ENCODE data around the gene CD247. TPM values are rescaled to one million over a fixed set of nuclear protein-coding genes. Genes with fewer than 3 reads are reported as not detected.

CD247 gene
- total and polyA plus RNA-seq, 2 of the 13 experiments (the other 11 are each of a cell fraction or from before 2014, with no cell fraction given): 0.20 TPM; not detected in 1

- no peak for TF ChIP-seq ZNF709 (CRISPR knock-in tag; IDR thresholded peaks at IDR 0.05)
Measured at GRCh38 chr1:167433884-167434283, 84.4 kb downstream of the CD247 start (continued).

DNA sequence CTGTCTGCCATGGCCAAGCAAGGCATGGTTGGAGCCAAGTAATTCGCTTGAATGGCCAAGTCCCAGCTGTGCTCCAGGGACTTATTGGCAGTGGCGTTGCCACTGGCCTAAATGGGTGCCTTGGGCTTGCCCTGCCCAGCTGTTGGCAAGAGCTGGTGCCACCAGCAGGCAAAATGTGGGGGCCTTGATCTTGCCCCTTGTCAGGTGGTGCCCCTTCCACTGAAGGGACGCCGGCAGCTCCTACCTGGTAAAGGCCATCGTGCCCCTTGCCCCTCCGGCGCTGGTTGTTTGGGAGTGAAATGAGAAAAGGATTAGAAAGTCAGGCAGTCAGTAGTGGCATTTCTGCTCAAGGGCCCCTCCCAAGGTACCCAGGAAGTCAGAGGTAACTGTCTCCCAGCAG lies 85.5 kb downstream of the CD247 start:
- Histone ChIP-seq H3K36me3 (replicated peaks in 1 of 2; ENCODE audit: control insufficient read depth in 1 of 2, insufficient read depth in 2 of 2, low read length in 2 of 2) (no peaks in the 10 kb centered on the region), H3K9ac (ENCODE audit: insufficient read depth, low read depth, low read length) (no peak overlapping the region), H3K27me3 (ENCODE audit: control insufficient read depth in 1 of 2, insufficient read depth in 2 of 2, low read length in 2 of 2) (peaks cover 1 to 16% of the 10 kb centered on the region in 2 experiments; a peak in 3 of 5 replicates), H3K27ac (ENCODE audit: extremely low read length, insufficient read depth, low read length) (no peak overlapping the region), H3K4me1 (ENCODE audit: insufficient read depth, low read length) (peaks cover 21% of the 10 kb centered on the region), H2AFZ (ENCODE audit: low read length) (no peak overlapping the region), H3K4me3 (replicated peaks in 1 of 3; ENCODE audit: insufficient read depth in 1 of 3, low read depth in 2 of 3, low read length in 3 of 3) (no peak overlapping the region), H4K20me1 (ENCODE audit: insufficient read depth, low read length) (no peaks in the 10 kb centered on the region), H3K79me2 (ENCODE audit: insufficient read depth, low read length) (no peaks in the 10 kb centered on the region), H3K9me3 (ENCODE audit: low read length) (no peaks in the 10 kb centered on the region), H3K4me2 (ENCODE audit: low read depth, low read length) (no peak overlapping the region)
- BruUV-seq (replicated peaks): no TSS peak
- ATAC-seq: no peak
- CTCF ChIA-PET (ENCODE audit: low intra/inter-chr PET ratio, low total read pairs): no interaction called here
- DNase-seq (ENCODE audit: low spot score): no peak
- WGBS (ENCODE audit: low lambda C conversion rate): 81% methylated on average over 7 of the region's 7 CpGs
- TF ChIP-seq SRSF9 (IDR thresholded peaks at IDR 0.05; ENCODE audit: borderline replicate concordance, insufficient read depth, low read depth, low read length, poor library complexity, severe bottlenecking): no peak
- TF ChIP-seq ZNF766 (CRISPR knock-in tag; IDR thresholded peaks at IDR 0.05; ENCODE audit: borderline replicate concordance): no peak
- TF ChIP-seq, protein P1, sequence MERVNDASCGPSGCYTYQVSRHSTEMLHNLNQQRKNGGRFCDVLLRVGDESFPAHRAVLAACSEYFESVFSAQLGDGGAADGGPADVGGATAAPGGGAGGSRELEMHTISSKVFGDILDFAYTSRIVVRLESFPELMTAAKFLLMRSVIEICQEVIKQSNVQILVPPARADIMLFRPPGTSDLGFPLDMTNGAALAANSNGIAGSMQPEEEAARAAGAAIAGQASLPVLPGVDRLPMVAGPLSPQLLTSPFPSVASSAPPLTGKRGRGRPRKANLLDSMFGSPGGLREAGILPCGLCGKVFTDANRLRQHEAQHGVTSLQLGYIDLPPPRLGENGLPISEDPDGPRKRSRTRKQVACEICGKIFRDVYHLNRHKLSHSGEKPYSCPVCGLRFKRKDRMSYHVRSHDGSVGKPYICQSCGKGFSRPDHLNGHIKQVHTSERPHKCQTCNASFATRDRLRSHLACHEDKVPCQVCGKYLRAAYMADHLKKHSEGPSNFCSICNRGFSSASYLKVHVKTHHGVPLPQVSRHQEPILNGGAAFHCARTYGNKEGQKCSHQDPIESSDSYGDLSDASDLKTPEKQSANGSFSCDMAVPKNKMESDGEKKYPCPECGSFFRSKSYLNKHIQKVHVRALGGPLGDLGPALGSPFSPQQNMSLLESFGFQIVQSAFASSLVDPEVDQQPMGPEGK (CRISPR knock-in tag; IDR thresholded peaks at IDR 0.05): no peak
- TF ChIP-seq TCF12 (IDR thresholded peaks at IDR 0.05): no peak
- no peak for TF ChIP-seq TCF12 (CRISPR knock-in tag; IDR thresholded peaks at IDR 0.05)
- TF ChIP-seq, protein P2, sequence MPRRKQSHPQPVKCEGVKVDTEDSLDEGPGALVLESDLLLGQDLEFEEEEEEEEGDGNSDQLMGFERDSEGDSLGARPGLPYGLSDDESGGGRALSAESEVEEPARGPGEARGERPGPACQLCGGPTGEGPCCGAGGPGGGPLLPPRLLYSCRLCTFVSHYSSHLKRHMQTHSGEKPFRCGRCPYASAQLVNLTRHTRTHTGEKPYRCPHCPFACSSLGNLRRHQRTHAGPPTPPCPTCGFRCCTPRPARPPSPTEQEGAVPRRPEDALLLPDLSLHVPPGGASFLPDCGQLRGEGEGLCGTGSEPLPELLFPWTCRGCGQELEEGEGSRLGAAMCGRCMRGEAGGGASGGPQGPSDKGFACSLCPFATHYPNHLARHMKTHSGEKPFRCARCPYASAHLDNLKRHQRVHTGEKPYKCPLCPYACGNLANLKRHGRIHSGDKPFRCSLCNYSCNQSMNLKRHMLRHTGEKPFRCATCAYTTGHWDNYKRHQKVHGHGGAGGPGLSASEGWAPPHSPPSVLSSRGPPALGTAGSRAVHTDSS (CRISPR knock-in tag; conservative IDR thresholded peaks at IDR 0.05): no peak
- no peak for TF ChIP-seq ZNF746 (CRISPR knock-in tag; IDR thresholded peaks at IDR 0.05)
- no peak for TF ChIP-seq GPN1 (CRISPR knock-in tag; IDR thresholded peaks at IDR 0.05; ENCODE audit: borderline replicate concordance)
- TF ChIP-seq EZH2 (conservative IDR thresholded peaks at IDR 0.05; ENCODE audit: low read depth, low read length): no peak
- no peak for TF ChIP-seq MTERF4 (CRISPR knock-in tag; IDR thresholded peaks at IDR 0.05)
- no peak for TF ChIP-seq ZBTB34 (CRISPR knock-in tag; IDR thresholded peaks at IDR 0.05)
- no peak for TF ChIP-seq SIN3A (IDR thresholded peaks at IDR 0.05; ENCODE audit: borderline replicate concordance, low read depth, low read length)
- no peak for TF ChIP-seq HOXA3 (CRISPR knock-in tag; IDR thresholded peaks at IDR 0.05)
- TF ChIP-seq MED1 (CRISPR knock-in tag; IDR thresholded peaks at IDR 0.05): no peak
- TF ChIP-seq AKAP8 (CRISPR knock-in tag; IDR thresholded peaks at IDR 0.05): no peak
- TF ChIP-seq TBL1XR1 (IDR thresholded peaks at IDR 0.05; ENCODE audit: borderline replicate concordance, low read length, partially characterized antibody): no peak
- no peak for TF ChIP-seq ZNF616 (CRISPR knock-in tag; IDR thresholded peaks at IDR 0.05; ENCODE audit: low read depth)
- POLR2A ChIA-PET: no interaction called here
- in situ Hi-C loops (cut with HindIII; ENCODE audit: extremely low pct_ligation_motif_present, low pct_unique_long_range_greater_than_20kb) (no loop called here), intact Hi-C loops (cut with micrococcal nuclease; ENCODE audit: unreplicated experiment) (no loop called here)
- FAIRE-seq: no peak
